Skeletal muscle cell (primary cell): ENCODE data around the gene RTN4R.
"Not testable (repeated sequence)": the region's sequence is repeated elsewhere in the genome, so short reads cannot be mapped to it uniquely, and the experiment has no call there.

Experiments used
- DNase-seq: peaks from one replicate; pipeline ENCODE4 v3.0.0-alpha.2; 2010; ENCODE audit warnings: low read depth
- H3K4me3 ChIP-seq: 2 replicates; pipeline ENCODE4 v1.5.1; 2011; ENCODE audit warnings: low read depth, mild to moderate bottlenecking, control low read depth, low read length, moderate library complexity

Gene RTN4R

DNA sequence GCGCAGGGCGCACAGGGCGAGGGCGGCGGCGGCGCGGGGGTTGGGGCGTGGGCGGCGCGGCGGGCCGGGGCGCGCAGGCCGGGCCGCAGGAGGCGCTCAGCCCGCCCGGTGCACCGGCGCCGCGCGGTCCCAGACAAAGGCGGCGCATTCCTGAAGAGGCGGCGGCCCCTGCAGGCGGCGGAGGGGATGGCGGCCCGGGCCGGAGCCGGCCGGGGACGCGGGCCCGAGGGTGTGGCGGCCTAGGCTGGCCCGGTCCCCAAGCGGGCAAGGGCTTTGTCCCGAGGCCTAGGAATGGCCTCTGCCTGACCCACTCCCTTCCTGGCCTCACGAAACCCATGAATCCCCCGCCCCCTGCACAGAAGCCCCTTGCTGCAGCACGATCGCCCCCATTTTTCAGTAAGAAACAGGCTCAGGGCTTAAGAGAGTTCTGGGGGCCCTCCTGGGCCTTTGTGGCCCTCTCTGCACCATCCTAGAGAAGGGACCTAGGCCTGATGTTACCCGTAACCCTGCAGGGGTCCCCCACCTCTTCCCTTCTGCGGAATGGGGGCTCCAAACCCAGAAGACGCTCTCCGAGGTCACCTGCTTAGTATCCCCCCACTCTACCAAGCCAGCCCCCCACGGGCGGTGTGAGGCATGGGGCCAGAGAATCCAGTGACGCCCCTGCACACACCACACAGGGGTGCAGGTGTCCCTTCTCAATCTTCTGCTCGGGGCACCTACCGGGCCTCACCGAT lies at the start of gene RTN4R:
TSS of gene RTN4R (minus strand) at position 40 of the 734 bp plus-strand sequence. CDS start 226 bp downstream, outside the sequence.
- H3K4me3 ChIP-seq: peak within 1 kb of the TSS; percentile 37
- no peak for DNase-seq

DNA sequence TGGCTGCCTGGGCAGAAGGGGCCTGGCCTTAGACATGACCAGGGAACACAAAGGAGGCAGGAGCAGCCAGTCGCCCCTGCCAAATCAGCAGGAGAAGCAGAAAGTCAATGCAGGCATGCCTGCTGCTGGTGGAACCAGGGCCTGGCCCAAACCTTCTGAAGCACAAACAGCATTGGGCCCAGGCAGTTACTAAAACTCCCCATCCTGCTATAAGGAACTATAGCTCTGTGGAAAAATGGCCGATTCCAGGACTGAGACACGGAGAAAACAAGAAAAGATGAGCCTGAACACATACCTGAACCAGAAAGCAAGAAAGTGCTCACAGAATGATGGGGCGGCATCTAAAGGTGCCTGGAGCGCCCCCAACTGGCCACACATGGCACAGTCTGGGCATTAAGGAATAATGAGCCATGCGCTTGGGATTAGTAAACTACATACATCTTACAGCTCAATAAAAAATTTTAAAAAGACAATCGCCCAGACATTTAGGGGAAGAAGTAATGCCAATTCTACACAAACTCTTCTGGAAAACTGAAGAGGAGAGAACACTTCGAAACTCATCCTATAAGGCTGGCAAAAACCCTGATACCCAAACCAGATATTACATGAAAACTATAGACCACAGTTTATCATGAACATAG lies 49.4 kb upstream of the RTN4R start:
- not testable (repeated sequence) for DNase-seq, H3K4me3 ChIP-seq

DNA sequence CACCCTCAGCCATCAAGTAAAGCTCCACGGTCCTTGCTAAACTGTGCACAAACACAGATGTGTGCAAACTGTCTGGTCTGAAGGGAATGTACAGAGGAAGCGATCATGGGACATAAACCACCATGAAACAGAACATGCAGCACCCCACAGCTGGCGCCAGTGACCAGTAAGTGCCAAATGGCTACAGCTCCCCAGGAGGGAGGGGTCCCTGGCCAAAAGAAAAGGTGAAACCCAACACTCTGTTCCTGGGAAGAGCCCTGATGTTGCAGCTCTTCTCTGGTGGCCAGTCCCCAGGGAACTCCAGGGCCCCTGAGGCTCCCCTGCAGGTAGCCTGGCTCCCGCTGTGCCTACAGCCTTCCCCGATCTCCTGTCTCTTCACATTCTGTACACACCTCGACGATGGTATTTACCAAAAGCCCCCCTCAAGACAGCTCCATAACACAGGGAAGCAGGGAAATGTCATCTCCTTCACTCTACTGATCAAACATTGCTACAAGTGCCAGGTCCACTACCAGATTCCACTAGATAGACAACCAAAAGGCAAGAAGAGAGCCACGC lies 48.8 kb upstream of the RTN4R start:
- no peak overlapping the region for H3K4me3 ChIP-seq
- no peak for DNase-seq

- no peak overlapping the region for H3K4me3 ChIP-seq
These were observed 48.2 kb upstream of the RTN4R start for GRCh38 chr22:20316217-20316843.

DNA sequence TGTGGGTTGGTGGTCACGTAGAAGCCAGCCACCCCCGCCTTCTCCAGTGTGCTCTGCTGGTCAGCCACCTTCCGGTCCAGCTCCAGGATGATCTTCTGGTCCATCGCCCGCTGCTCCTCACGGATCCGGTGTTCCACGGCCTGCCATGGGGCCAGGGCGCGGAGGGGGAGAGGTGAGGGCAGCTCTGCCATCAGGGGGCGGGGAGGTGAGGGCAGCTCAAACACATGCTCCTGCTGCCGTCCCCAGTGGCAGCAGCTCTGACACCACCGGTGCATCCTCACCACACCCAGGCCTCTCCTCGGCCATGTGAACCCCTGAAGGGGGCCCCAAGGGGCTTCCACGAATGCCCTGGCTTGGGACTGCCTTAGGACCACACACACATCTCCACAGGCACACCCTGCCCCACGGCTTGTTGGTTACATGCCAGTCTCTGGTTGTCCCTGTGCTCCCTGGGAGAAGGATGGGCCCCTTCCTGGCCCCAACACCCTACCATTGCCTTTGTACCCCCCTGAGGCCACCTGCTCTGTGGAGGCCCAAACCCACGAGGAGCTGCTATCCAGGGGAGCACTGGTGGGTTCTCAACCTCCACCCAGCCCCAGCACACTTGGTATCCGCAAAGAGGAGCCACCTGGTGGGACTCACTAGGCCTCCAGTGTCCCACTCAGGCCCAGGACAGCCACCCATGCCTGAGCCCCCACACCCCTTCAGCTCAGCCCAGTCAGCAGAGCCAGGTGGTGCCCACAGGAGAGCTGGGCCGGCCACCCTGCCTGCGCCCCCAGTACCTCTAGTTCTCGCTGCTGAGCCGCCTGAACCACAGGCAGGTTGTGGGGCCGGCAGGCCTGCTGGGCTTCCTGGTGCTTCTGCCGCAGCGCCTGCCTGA lies 47.5 kb upstream of the RTN4R start:
- DNase-seq: no peak

More at GRCh38 chr22:20316217-20316843, 48.2 kb upstream of the RTN4R start:
- DNase-seq: no peak

DNA sequence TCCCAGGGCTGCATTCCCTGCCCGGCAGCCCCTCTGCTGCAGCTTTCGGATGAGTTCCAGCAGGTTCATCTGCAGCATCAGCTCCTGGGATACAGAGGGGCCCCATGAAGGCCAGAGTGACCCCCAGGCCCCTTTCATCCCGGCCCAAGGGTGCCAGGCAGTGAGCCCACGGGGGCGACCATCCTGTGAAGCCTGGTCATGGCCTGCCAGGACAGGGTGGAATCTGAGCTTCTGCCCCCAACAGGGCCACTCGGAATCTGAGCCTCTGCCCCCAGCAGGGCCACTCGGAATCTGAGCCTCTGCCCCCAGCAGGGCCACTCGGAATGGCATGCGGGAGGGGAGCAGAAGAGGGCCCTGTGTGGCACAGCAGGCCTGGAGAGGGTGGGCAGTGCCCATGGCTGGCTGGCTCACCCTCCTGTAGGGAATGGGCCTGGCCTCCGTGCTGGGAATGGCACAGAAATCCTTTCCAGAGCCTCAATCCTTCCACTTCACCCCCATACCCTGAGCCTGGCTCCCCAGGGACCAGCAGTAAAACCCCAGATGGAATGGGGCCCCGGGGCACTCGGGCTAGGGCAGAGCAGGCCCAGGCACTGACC lies 46.7 kb upstream of the RTN4R start:
- H3K4me3 ChIP-seq, DNase-seq: not testable (repeated sequence)

More for the DNA sequence above, 47.5 kb upstream of the RTN4R start:
- no peak overlapping the region for H3K4me3 ChIP-seq

GRCh38 chr22:20314206-20314605 lies 46.1 kb upstream of the RTN4R start:
- H3K4me3 ChIP-seq, DNase-seq: not testable (repeated sequence)

GRCh38 chr22:20313306-20314077 lies 45.4 kb upstream of the RTN4R start:
- not testable (repeated sequence) for DNase-seq, H3K4me3 ChIP-seq

DNA sequence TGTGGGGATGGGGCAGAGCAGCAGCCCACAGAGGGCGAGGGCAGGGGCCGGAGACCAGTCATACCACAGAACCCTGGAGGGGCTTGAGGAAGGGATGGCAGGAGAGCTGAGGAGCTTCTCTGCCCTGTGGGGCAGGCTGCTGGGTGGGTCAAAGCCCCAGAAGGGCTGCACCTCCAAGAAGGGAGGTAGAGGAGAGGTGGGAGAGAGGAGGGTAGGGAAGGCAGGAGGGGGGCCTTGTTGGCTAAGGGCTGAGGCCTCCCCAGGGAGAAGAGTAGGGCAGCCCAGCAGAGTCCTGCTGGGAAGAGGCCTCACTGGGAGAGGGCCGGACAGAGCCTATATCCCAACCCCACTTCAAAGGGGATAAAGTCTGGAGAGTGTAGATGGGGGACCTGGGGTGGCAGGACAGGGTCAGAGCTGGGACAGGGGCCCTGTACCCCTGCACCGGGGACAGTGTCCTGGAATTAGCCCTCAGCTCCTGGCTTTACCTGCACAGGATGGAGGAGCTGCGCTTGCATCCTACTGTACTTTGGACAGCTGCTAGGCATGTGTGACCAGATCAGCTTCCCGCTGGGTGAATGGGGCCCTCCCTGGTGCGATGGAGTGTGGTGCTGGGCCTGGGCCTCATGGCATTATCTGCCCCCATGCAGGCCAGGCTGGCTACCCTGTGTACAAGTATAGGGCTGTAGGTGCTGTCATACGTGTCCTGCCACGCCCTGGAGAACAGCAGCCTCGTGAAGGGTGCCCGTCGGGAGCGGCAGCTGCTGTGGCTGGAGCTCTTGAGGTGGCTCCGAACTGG lies 44.5 kb upstream of the RTN4R start:
- no peak for DNase-seq
- no peak overlapping the region for H3K4me3 ChIP-seq

DNA sequence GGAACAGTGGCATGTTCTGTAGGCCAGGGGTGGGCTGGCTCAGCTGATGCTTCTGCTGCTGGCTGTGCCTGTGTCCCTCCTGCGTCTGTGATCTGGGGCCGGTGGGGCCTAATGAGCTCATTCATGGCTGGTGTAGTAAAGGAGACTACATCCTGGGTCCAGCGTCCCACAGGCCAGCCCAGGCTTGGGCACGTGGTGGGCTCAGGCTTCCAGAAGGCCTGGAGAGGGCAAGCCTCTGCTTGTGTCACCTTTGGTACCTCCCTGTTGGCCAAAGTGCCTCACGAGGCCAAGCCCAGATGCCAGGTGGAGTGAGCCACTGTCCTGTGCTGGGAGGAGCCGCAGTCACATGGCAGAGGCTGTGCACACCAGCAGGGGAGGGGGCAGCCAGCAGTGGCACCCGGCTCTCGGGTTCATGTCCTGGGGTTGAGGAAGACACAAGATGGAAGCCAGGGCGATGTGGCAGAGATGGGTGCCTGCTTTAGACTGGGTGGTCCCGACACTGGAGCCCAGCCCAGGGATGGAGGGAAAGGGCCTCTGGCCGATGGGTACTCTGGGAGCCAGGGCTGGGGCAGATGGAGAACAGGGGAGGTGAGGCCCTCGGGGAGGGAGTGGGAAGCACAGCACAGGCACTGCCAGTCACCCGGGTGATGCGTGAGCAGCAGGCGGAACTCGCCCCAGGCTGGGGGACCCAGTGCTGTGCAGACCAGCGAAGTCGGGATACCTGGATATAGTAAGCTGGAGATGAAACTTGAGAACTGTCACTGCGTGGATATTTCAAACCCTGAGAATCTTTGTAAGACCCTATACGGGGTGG lies 43.3 kb upstream of the RTN4R start:
- not testable (repeated sequence) for H3K4me3 ChIP-seq, DNase-seq

GRCh38 chr22:20310773-20311172 lies 42.7 kb upstream of the RTN4R start:
- not testable (repeated sequence) for DNase-seq, H3K4me3 ChIP-seq

DNA sequence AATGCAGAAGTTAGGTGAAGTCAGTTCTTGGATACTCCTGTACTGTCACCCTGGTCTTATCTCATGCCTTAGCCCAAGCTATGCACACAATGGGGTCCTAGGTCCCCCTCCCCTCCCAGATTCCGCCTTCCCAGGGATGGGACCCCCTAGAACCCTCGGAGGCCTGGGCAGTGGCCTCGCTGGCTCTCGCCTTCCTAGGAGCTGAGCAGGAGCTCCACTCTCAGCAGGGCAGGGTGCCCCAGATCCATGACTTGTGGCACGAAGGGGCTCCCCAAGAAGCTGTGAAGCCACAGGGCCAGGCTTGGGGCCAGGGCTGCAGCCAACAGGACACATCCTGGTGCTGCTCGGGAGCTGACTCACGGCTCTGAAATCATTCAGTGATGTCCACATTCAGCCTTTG lies 42.1 kb upstream of the RTN4R start:
- not testable (repeated sequence) for DNase-seq, H3K4me3 ChIP-seq

GRCh38 chr22:20308806-20309650 lies 40.9 kb upstream of the RTN4R start:
- H3K4me3 ChIP-seq, DNase-seq: not testable (repeated sequence)

- not testable (repeated sequence) for H3K4me3 ChIP-seq, DNase-seq
These were observed 39.6 kb upstream of the RTN4R start for GRCh38 chr22:20307448-20308447.
